PC-9 (cell line): ENCODE data around the gene CEP192. TPM values are rescaled to one million over a fixed set of nuclear protein-coding genes. Genes with fewer than 3 reads are reported as not detected.

Experiments
- BruUV-seq: library from RNA; stranded (reverse); fragments of 400-500 nt; replicated peaks from 2 replicates; lab custom pipeline; 2021; lab: Mats Ljungman, UMichigan
- CTCF ChIA-PET: fragments of 300-600 bp; sonication (Branson Sonifier 250); formaldehyde crosslinking; loops from one replicate; lab custom pipeline; 2022; ENCODE audit warnings: antibody characterized with exemption; lab: Charles Lee
- POLR2A ChIA-PET: fragments of 300-600 bp; sonication (Branson Sonifier 250); formaldehyde crosslinking; loops from one replicate; lab custom pipeline; 2022; ENCODE audit warnings: antibody characterized with exemption; ENCODE audit not compliant: unreplicated experiment; lab: Charles Lee
- DNase-seq, 2 experiments: peaks; one replicate each; pipeline versions ENCODE4 v3.0.0 to v3.0.0-alpha.2; 2015 to 2022; ENCODE audit warnings: mixed read lengths in 1 of 2
- H2AFZ ChIP-seq: fragments of 200-600 bp; sonication (generic); 2 replicates; pipeline ENCODE4 v1.8.1; 2017; ENCODE audit warnings: antibody characterized with exemption
- H3F3A ChIP-seq: fragments of 200-600 bp; sonication (generic); 2 replicates; pipeline ENCODE4 v1.8.1; 2017; ENCODE audit warnings: antibody characterized with exemption, mild to moderate bottlenecking, low read depth; ENCODE audit not compliant: insufficient read depth
- H3K27ac ChIP-seq: fragments of 200-600 bp; sonication (generic); 2 replicates; pipeline ENCODE4 v1.6.1; 2016; ENCODE audit warnings: mixed run types
- H3K27me3 ChIP-seq: fragments of 200-600 bp; sonication (generic); 2 replicates; pipeline ENCODE4 v1.6.1; 2016; ENCODE audit warnings: low read depth, mixed run types; ENCODE audit not compliant: insufficient read depth
- H3K36me3 ChIP-seq: fragments of 200-600 bp; sonication (generic); 2 replicates; pipeline ENCODE4 v1.6.1; 2016; ENCODE audit warnings: low read depth, mixed run types
- H3K4me1 ChIP-seq: fragments of 200-600 bp; sonication (generic); replicated peaks from 2 replicates; pipeline ENCODE4 v1.6.1; 2016; ENCODE audit warnings: mixed run types; ENCODE audit not compliant: insufficient read depth
- H3K4me2 ChIP-seq: fragments of 200-600 bp; sonication (generic); 2 replicates; pipeline ENCODE4 v1.6.1; 2017; ENCODE audit warnings: mixed run types
- H3K4me3 ChIP-seq: fragments of 200-600 bp; sonication (generic); 2 replicates; pipeline ENCODE4 v1.6.1; 2016; ENCODE audit warnings: mixed run types
- H3K79me2 ChIP-seq: fragments of 200-600 bp; sonication (generic); 2 replicates; pipeline ENCODE4 v1.6.1; 2017; ENCODE audit warnings: low read depth, mixed run types
- H3K9me2 ChIP-seq: fragments of 200-600 bp; sonication (generic); 2 replicates; pipeline ENCODE4 v1.8.1; 2017; ENCODE audit warnings: mild to moderate bottlenecking; ENCODE audit not compliant: insufficient read depth
- H3K9me3 ChIP-seq: fragments of 200-600 bp; sonication (generic); 2 replicates; pipeline ENCODE4 v1.8.1; 2016; ENCODE audit warnings: low read depth; ENCODE audit not compliant: insufficient read depth
- H4K20me1 ChIP-seq: fragments of 200-600 bp; sonication (generic); 2 replicates; pipeline ENCODE4 v1.8.1; 2017; ENCODE audit not compliant: insufficient read depth
- EZH2 ChIP-seq: fragments of 200-600 bp; sonication (generic); IDR thresholded peaks from 2 replicates; pipeline ENCODE4 v1.8.0; 2017; ENCODE audit warnings: antibody characterized with exemption, low read depth
- intact Hi-C: fragments of 100-400 bp; cut with micrococcal nuclease; formaldehyde crosslinking; loops from one replicate; pipeline ENCODE4 v1.10.0; 2022; ENCODE audit not compliant: unreplicated experiment
- total RNA-seq: library from RNA; stranded (reverse); gene quantifications from 2 replicates; pipeline ENCODE4 v1.2.3, GENCODE V29; 2021
- TF ChIP-seq, protein P1 (sequence below): fragments of 200-600 bp; sonication (generic); conservative IDR thresholded peaks from 2 replicates; pipeline ENCODE4 v1.6.1; 2017; ENCODE audit warnings: mixed run types, antibody characterized with exemption, mild to moderate bottlenecking, moderate library complexity

Gene CEP192
- total RNA-seq, 1 experiment from 2014 or later = 44.9 TPM

DNA sequence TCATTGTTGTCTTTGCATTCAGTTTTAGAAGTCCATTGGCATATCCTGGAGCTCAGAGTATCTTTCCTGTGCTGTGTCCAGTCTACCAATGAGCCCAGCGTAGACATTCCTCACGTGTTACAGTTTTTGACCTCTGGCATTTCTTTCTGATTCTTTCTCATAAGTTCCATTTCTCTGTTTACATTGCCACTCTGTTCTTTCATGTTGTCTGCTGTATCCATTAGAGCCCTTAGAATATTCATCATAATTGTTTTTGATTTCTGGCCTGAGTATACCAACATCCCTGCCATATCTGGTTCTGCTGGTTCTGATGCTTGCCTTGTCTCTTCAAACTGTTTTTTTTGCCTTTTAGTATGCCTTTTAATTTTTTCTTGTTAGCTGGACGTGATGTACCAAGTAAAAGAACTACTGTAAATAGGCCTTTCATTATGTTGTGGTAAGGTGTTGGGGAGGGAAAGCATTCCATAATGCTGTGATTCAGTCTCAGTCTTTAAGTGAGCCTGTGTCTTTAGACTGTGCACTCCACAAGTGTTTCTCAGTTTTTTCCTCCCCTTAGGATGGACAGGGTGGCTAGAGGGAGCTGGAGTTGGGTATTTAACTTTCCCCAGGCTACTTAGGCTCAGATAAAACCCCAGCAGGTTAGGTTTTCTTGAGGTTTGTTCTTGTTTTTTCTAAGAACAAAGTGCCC lies 35.6 kb downstream of the CEP192 start:
- Histone ChIP-seq H3K4me1 (no peaks in the 10 kb centered on the region), H3K36me3 (peaks cover 28% of the 10 kb centered on the region), H4K20me1 (peaks cover 13% of the 10 kb centered on the region; the same call in 1 of the 2 replicates), H3K9me2 (no peaks in the 10 kb centered on the region), H3K27ac (no peak overlapping the region), H2AFZ (no peak overlapping the region), H3K4me3 (no peak overlapping the region), H3K79me2 (peaks cover 9% of the 10 kb centered on the region; the same call in 1 of the 2 replicates), H3K4me2 (no peak overlapping the region), H3K9me3 (no peaks in the 10 kb centered on the region), H3K27me3 (no peaks in the 10 kb centered on the region), H3F3A (no peaks in the 10 kb centered on the region)
- CTCF ChIA-PET = no interaction called here
- BruUV-seq = no TSS peak
- TF ChIP-seq, protein P1, sequence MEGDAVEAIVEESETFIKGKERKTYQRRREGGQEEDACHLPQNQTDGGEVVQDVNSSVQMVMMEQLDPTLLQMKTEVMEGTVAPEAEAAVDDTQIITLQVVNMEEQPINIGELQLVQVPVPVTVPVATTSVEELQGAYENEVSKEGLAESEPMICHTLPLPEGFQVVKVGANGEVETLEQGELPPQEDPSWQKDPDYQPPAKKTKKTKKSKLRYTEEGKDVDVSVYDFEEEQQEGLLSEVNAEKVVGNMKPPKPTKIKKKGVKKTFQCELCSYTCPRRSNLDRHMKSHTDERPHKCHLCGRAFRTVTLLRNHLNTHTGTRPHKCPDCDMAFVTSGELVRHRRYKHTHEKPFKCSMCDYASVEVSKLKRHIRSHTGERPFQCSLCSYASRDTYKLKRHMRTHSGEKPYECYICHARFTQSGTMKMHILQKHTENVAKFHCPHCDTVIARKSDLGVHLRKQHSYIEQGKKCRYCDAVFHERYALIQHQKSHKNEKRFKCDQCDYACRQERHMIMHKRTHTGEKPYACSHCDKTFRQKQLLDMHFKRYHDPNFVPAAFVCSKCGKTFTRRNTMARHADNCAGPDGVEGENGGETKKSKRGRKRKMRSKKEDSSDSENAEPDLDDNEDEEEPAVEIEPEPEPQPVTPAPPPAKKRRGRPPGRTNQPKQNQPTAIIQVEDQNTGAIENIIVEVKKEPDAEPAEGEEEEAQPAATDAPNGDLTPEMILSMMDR = no peak
- TF ChIP-seq EZH2 = no peak
- DNase-seq = no peak
- POLR2A ChIA-PET = no interaction called here
- intact Hi-C loops = loop anchor here (10.0 kb wide), 1 partner anchor 48 kb away; no protein-coding TSS in a partner anchor

DNA sequence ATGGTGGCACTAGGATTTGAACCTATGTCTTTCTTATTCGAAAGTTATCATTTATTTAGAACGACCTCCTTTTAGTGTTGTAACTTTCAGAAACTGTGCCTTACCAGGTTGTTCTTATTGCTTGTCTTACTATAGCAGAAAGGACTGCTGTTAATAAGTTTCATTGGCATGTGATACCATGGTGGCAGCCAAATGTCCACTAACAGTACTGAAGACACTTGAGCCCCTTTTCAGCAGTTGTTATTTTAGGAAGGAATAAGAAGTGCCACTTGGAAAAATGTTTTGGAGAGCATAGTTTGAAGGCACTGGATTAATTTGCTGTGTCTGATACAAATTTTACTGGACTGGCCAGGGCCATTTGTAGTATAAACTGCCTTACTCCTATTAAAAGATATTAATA lies 37.7 kb downstream of the CEP192 start:
- Histone ChIP-seq H3K27me3 (no peaks in the 10 kb centered on the region), H3F3A (no peaks in the 10 kb centered on the region), H2AFZ (no peak overlapping the region), H3K36me3 (peaks cover 25% of the 10 kb centered on the region; the same call in 1 of the 2 replicates), H3K4me1 (no peaks in the 10 kb centered on the region), H3K79me2 (peaks cover 2% of the 10 kb centered on the region; the same call in 1 of the 2 replicates), H3K4me3 (no peak overlapping the region), H4K20me1 (peaks cover 11% of the 10 kb centered on the region; the same call in 1 of the 2 replicates), H3K9me3 (no peaks in the 10 kb centered on the region), H3K9me2 (no peaks in the 10 kb centered on the region), H3K4me2 (no peak overlapping the region), H3K27ac (no peak overlapping the region)
- intact Hi-C loops = loop anchor here (10.0 kb wide), 1 partner anchor 46 kb away; no protein-coding TSS in a partner anchor
- CTCF ChIA-PET = no interaction called here
- TF ChIP-seq, protein P1 = no peak
- TF ChIP-seq EZH2 = no peak
- no peak for DNase-seq
- no TSS peak for BruUV-seq
- POLR2A ChIA-PET = interaction anchor here (0.6 kb wide), 1 partner anchor 335 kb away, joined by 3 read pairs; no protein-coding TSS in a partner anchor

DNA sequence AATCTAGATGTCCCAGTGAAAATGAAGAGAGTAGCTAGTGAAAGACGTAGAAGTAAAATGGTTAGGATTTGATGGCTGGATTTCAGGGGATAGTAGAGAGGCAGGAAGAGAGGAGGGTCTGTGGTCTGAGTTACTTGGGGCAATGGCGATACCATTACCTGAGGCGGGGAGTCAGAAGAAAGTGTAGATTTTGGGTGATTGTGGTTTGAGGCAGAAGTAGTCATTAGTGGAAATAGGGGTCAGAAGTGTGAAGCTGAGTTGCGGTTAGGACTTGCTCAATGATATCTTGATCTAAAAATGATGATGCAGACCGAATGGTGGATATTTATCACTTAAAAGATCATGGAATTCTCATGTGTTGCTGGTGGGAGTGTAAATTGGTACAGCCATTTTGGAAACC lies 41.0 kb downstream of the CEP192 start:
- no peaks in the 10 kb centered on the region for H3K4me1 ChIP-seq
- intact Hi-C loops = no loop called here
- no peak overlapping the region for H3K4me2 ChIP-seq
- ChIA-PET CTCF (no interaction called here), POLR2A (no interaction called here)
- peaks cover 32% of the 10 kb centered on the region; the same call in 1 of the 2 replicates for H3K36me3 ChIP-seq
- TF ChIP-seq, protein P1 = no peak
- no peak for TF ChIP-seq EZH2
- no peaks in the 10 kb centered on the region for H3K27me3 ChIP-seq
- H3K9me2 ChIP-seq = no peaks in the 10 kb centered on the region
- H3K4me3 ChIP-seq = no peak overlapping the region
- BruUV-seq = no TSS peak
- H3K9me3 ChIP-seq = no peaks in the 10 kb centered on the region
- H4K20me1 ChIP-seq = no peaks in the 10 kb centered on the region; the same call in 1 of the 2 replicates
- H2AFZ ChIP-seq = no peak overlapping the region
- no peaks in the 10 kb centered on the region; the same call in 1 of the 2 replicates for H3K79me2 ChIP-seq
- no peak for DNase-seq
- no peak overlapping the region for H3K27ac ChIP-seq
- H3F3A ChIP-seq = no peaks in the 10 kb centered on the region
